ENCODE results near the gene AGAP1. TPM values are rescaled to one million over a fixed set of nuclear protein-coding genes. Genes with fewer than 3 reads are reported as not detected.

The AGAP1 gene
- total RNA-seq, 1 donor = 10.8 TPM

DNA sequence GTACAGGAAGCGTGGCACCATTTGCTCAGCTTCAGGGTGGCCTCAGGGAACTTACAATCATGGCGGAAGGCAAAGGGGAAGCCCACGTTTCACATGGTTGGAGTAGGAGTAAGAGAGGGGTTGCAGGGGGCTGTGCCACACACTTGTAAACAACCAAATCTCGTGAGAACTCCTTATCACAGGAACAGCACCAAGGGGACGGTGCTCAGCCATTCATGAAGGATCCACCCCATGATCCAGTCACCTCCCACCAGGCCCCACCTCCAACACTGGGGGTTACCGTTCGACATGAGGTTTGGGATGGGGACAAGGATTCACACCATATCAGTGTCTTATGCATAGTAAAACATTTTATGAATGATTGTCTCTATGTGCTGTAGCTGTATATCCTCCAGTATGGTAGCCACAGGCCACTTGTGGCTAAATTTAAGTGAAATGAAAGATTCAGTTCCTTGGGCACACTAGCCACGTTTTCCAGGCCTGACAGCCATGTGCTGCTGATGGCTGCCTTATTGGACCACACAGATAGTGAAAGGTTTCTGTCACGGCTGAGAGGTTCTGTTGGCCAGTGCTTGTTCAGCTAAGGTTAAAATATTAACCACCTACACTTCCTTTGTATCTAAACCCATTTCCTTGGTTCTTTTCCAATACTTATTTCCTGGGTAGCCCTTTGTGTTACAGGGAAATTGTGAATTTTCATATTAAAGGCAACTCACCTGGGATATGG is 77.3 kb downstream of the AGAP1 start:
- no peak overlapping the region for H3K4me3 ChIP-seq (ENCODE audit: low read depth, low read length)
- TF ChIP-seq, protein P1, sequence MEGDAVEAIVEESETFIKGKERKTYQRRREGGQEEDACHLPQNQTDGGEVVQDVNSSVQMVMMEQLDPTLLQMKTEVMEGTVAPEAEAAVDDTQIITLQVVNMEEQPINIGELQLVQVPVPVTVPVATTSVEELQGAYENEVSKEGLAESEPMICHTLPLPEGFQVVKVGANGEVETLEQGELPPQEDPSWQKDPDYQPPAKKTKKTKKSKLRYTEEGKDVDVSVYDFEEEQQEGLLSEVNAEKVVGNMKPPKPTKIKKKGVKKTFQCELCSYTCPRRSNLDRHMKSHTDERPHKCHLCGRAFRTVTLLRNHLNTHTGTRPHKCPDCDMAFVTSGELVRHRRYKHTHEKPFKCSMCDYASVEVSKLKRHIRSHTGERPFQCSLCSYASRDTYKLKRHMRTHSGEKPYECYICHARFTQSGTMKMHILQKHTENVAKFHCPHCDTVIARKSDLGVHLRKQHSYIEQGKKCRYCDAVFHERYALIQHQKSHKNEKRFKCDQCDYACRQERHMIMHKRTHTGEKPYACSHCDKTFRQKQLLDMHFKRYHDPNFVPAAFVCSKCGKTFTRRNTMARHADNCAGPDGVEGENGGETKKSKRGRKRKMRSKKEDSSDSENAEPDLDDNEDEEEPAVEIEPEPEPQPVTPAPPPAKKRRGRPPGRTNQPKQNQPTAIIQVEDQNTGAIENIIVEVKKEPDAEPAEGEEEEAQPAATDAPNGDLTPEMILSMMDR (IDR thresholded peaks at IDR 0.05; ENCODE audit: insufficient read depth, low read depth, low read length) = no peak
- DNase-seq (ENCODE audit: low read depth) = no peak

DNA sequence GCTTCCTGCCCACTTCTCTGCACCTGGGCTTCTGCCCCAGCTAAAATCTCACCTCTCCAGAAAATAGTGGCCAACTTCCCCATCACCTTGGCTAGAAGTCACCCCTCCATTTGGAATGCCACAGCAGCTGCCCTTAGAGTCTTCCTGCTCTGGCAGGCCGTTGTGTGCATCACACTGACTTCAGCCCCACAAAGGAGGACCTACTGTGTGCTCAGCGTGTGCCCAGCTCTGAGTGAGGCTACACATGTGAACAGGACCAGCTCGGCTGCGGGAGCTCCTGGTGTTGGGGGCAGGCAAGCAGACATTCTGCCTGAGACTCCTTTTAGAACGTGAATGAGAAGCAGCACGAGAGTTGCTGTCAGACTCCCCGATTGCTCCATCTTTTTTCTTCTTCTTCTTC is 78.7 kb downstream of the AGAP1 start:
- no peak for DNase-seq (ENCODE audit: low read depth)
- TF ChIP-seq, protein P1 (IDR thresholded peaks at IDR 0.05; ENCODE audit: insufficient read depth, low read depth, low read length) = no peak
- no peak overlapping the region for H3K4me3 ChIP-seq (ENCODE audit: low read depth, low read length)

DNA sequence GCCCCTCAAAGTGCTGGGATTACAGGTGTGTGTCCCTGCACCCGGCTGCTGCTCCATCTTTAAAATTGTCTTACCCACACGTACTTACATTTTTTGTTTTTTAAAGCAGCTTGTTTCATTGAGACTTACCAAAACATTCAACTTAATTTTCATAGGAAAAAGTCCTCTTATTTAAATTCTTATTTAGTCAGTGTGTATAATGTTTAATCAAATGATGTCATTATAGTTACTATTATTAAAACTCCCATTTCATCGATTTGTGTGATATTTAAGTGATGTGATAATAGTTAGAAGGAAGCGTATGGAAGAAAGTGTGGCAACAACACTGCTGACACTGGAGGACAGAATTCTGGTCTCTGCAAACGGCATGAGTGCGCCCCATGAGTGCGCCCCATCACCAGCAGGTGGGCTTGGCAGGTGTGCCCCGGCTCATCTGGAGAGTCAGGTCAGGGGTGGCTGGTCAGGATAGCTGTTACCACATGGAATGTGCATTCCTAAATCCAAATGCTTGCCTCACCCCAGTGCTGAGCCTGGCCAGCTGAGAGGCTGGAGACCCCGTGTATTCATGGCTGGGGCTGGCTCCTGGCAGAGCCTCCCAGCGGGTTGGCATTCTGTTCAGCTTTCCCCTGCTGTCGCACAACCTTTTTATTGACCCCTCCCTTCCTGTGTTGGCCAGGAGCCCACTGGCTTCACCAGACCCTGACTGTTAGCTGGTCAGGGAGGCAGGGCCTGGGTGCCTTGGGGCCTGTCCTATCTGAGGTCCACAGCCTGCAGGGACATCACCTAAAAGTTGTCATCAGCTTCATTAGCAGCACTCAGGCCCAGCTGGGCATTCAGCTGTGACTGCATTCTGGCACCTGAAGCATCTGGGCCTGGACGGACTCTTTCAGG is 79.7 kb downstream of the AGAP1 start:
- DNase-seq (ENCODE audit: low read depth) = no peak
- TF ChIP-seq, protein P1 (IDR thresholded peaks at IDR 0.05; ENCODE audit: insufficient read depth, low read depth, low read length) = no peak
- no peak overlapping the region for H3K4me3 ChIP-seq (ENCODE audit: low read depth, low read length)

DNA sequence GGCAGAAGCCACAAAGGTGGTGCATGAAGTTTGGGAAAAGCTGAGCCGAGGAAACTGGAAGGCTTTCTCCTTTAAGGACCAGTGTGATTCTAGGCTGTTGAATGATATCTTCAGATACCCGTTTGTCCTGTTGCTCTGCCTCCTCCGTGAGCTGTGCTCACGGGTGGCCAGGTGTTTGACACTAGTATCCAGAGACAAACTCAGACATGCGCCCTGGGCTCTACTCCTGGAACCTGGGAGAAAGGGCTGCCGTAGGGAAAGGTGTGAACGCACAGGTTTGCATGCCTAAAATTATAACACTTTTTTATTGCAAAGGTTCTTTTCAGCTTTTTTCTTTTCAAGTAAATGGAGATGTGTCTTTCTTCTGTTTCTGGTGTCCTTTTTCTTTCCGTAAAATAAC is 81.6 kb downstream of the AGAP1 start:
- no peak for DNase-seq (ENCODE audit: low read depth)
- TF ChIP-seq, protein P1 (IDR thresholded peaks at IDR 0.05; ENCODE audit: insufficient read depth, low read depth, low read length) = no peak
- no peak overlapping the region for H3K4me3 ChIP-seq (ENCODE audit: low read depth, low read length)

DNA sequence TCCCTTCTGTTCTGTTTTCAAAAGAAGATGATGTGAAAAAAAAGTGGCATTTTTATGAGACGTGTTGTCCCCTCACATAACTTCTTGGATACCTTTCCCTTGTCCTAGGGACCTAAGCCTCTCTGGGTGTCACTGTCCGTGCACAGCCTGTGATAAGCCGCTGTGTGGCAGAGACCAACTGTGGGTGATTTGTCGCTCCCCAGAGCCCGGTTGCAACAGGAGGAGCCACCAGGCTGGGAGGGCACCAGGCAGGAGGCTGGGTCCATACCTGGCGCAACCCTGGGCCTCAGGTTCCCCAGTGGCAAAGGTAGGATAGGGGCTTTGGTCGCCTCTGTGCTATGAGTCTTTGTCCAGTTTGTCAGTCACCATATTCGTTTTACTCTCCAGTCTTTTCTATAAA is 82.1 kb downstream of the AGAP1 start:
- H3K4me3 ChIP-seq (ENCODE audit: low read depth, low read length) = no peak overlapping the region
- TF ChIP-seq, protein P1 (IDR thresholded peaks at IDR 0.05; ENCODE audit: insufficient read depth, low read depth, low read length) = no peak
- DNase-seq (ENCODE audit: low read depth) = no peak

DNA sequence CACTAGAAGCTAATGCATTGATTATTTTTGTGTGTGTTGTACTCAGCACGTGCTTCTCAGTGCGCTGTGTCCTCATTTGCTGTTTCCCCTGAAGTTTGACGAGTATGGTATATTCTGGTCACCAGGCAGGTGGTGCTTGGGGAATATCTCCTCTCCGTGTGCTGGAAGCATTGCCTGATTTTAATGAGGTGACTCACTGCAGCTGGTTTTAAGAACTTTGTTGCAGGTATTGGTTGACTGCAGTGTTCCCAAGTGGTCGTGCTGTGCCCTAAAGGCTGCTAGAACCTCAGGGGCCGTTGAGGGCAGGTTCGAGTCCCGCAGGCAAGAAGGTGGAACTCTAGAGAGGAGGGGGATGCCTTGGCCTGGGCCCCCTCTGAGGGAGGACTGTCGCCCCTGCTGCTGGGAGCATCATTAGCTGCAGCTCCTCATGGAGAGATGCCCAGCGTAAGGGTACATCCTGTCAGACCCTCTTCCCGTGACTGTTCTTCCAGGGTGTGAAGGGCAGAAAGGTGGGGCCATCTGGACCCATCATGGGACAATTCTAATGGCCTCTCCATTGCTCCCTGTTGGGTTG is 82.6 kb downstream of the AGAP1 start:
- no peak overlapping the region for H3K4me3 ChIP-seq (ENCODE audit: low read depth, low read length)
- DNase-seq (ENCODE audit: low read depth) = no peak
- TF ChIP-seq, protein P1 (IDR thresholded peaks at IDR 0.05; ENCODE audit: insufficient read depth, low read depth, low read length) = no peak

Measured in fibroblast of villous mesenchyme (primary cell).